GM23338 (cell line): Measurements from ENCODE around the gene DERA.

ENCODE experiments used
- CREB1 ChIP-seq: fragments of 250-450 bp; sonication (Bioruptor Pico); IDR thresholded peaks from 2 replicates; pipeline ENCODE4 v1.5.0; 2020; ENCODE audit warnings: low read depth, mild to moderate bottlenecking, moderate library complexity
- CTCF ChIP-seq, 2 experiments: fragments of 200-600 bp in 1 of 2; sonication (generic) in 1 of 2; conservative IDR thresholded peaks; 2 replicates each; pipeline versions ENCODE4 v1.5.1 to v1.6.1; 2016 to 2017; ENCODE audit warnings: antibody characterized with exemption in 2 of 2, low read depth in 2 of 2, mild to moderate bottlenecking in 2 of 2, moderate library complexity in 1 of 2
- ETS1 ChIP-seq: IDR thresholded peaks from 2 replicates; pipeline ENCODE4 v1.6.1; 2016; ENCODE audit warnings: antibody characterized with exemption
- EZH2 ChIP-seq: fragments of 200-600 bp; sonication (generic); IDR thresholded peaks from one replicate; pipeline ENCODE4 v1.8.0; 2017; ENCODE audit warnings: antibody characterized with exemption, mild to moderate bottlenecking, low read depth; ENCODE audit not compliant: unreplicated experiment
- EZH2phosphoT487 ChIP-seq: fragments of 200-600 bp; sonication (generic); IDR thresholded peaks from one replicate; pipeline ENCODE4 v1.8.1; 2018; ENCODE audit warnings: antibody characterized with exemption; ENCODE audit not compliant: unreplicated experiment
- JUNB ChIP-seq: IDR thresholded peaks from one replicate; pipeline ENCODE4 v1.6.1; 2016; ENCODE audit warnings: antibody characterized with exemption; ENCODE audit not compliant: unreplicated experiment
- NANOG ChIP-seq: IDR thresholded peaks from 2 replicates; pipeline ENCODE4 v1.6.1; 2016; ENCODE audit warnings: antibody characterized with exemption, borderline replicate concordance
- POLR2AphosphoS5 ChIP-seq: IDR thresholded peaks from 2 replicates; pipeline ENCODE4 v1.6.1; 2016; ENCODE audit warnings: antibody characterized with exemption, low read depth
- REST ChIP-seq: IDR thresholded peaks from one replicate; pipeline ENCODE4 v1.6.1; 2018; ENCODE audit warnings: antibody characterized with exemption; ENCODE audit not compliant: unreplicated experiment
- ZNF114 ChIP-seq: fragments of 250-450 bp; sonication (Bioruptor Pico); IDR thresholded peaks from 2 replicates; pipeline ENCODE4 v1.5.0; 2020; ENCODE audit warnings: mild to moderate bottlenecking, moderate library complexity
- ZNF331 ChIP-seq: fragments of 250-450 bp; sonication (Bioruptor Pico); IDR thresholded peaks from 2 replicates; pipeline ENCODE4 v1.5.0; 2020; ENCODE audit warnings: low read depth, mild to moderate bottlenecking, moderate library complexity
- ZNF462 ChIP-seq: fragments of 250-450 bp; sonication (Bioruptor Pico); IDR thresholded peaks from 2 replicates; pipeline ENCODE4 v1.5.0; 2020; ENCODE audit warnings: mild to moderate bottlenecking, moderate library complexity

- TF ChIP-seq CTCF (conservative IDR thresholded peaks at IDR 0.05; ENCODE audit: low read depth in 2 of 2): no peak
- no peak for TF ChIP-seq EZH2
- TF ChIP-seq REST: no peak
- no peak for TF ChIP-seq CREB1 (CRISPR knock-in tag)
- no peak for TF ChIP-seq JUNB
- TF ChIP-seq EZH2phosphoT487: no peak
- no peak for TF ChIP-seq ZNF331 (CRISPR knock-in tag)
- no peak for TF ChIP-seq POLR2AphosphoS5
- TF ChIP-seq ETS1: no peak
- TF ChIP-seq NANOG: no peak
- no peak for TF ChIP-seq ZNF462 (CRISPR knock-in tag)
- no peak for TF ChIP-seq ZNF114 (CRISPR knock-in tag)
Observed at GRCh38 chr12:15904378-15904920, 6.7 kb upstream of the DERA start.
